Caki2 (cell line): ENCODE measurements around the gene MTHFD1L. TPM values are rescaled to one million over a fixed set of nuclear protein-coding genes. Genes with fewer than 3 reads are reported as not detected.

Experiments used
- DNase-seq: peaks from one replicate; pipeline ENCODE4 v3.0.0-alpha.2; 2015; ENCODE audit warnings: low read depth
- in situ Hi-C: cut with HindIII; loops from 2 replicates; pipeline ENCODE4 v1.10.0; 2016; ENCODE audit warnings: low sequenced_read_pairs, low pct_unique_long_range_greater_than_20kb, mixed read lengths
- total RNA-seq: library from RNA; depleted of rRNA; stranded (reverse); fragments of >200 nt; shearing (Covaris generic); gene quantifications from 2 replicates; pipeline ENCODE4 v1.2.3, GENCODE V29; 2014; ENCODE audit warnings: low replicate concordance

Gene MTHFD1L
- total RNA-seq, 1 experiment from 2014 or later, result 48.6 TPM

- no peak for DNase-seq
- in situ Hi-C loops, result no loop called here
Measured at GRCh38 chr6:150919938-150920337, 54.4 kb downstream of the MTHFD1L start.

DNA sequence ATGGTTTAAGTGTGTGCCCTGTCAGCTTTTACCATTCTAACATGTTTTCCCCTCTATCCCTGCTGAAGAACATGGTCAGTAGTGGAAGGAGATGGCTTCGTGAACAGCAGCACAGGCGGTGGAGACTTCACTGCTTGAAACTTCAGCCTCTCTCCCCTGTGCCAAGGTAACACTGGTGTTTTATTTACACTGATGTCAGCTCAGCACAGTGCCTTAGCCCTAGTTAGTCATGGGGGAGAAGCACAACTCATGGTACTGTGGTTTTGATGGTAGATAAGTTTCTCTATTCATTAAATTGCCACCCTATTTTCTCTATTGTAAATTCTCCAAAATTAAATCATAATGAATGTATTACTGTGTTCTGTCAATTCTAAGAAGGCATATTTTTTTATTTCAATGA is 56.6 kb downstream of the MTHFD1L start:
- no peak for DNase-seq
- in situ Hi-C loops, result no loop called here

GRCh38 chr6:150924808-150925589 is 59.5 kb downstream of the MTHFD1L start:
- in situ Hi-C loops, result no loop called here
- no peak for DNase-seq

- in situ Hi-C loops, result no loop called here
- no peak for DNase-seq
Measured at GRCh38 chr6:150925590-150925928, 60.1 kb downstream of the MTHFD1L start.

GRCh38 chr6:150925976-150926375 is 60.5 kb downstream of the MTHFD1L start:
- in situ Hi-C loops, result no loop called here
- no peak for DNase-seq

DNA sequence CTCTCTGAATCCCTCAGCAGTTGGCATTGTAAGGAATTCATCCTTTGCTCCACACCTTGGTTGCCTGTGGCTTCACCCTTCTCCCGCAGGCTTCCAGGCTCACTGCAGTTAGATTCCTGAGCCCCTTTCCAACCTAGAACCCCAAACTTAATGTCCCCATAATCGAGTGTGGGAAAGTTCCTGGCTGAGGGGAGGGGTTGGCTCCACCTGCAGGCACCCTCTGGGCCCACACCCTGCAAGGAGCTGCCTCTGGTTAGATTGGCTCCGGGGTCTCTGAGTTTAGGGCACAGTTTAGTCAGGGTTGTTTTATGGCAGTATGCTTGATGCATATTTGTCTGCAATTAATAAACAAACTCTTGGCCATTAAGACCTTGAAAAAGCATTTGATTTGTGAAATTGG is 63.4 kb downstream of the MTHFD1L start:
- in situ Hi-C loops, result no loop called here

GRCh38 chr6:150929416-150929815 is 63.9 kb downstream of the MTHFD1L start:
- in situ Hi-C loops, result no loop called here
- DNase-seq, result no peak

More for the DNA sequence above, 63.4 kb downstream of the MTHFD1L start:
- no peak for DNase-seq

DNA sequence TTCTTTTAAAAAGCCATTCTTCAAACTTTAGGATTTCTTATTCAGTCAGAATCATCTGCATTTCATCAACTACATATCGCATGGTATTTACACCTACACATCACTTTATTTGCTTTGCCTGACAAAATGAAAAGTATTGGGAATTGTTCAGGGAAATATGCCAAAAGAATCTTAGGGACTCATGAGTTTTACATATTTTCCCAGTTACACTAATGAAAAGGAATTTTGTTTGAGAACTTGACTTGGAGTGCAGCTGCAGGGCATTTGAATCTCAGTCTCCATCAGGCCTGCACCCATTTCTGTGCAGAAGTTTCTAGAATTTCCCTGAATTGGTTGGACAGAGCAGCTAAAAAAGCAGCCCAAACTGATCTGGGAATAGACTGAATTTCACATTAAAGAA is 65.3 kb downstream of the MTHFD1L start:
- DNase-seq, result no peak
- in situ Hi-C loops, result no loop called here

DNA sequence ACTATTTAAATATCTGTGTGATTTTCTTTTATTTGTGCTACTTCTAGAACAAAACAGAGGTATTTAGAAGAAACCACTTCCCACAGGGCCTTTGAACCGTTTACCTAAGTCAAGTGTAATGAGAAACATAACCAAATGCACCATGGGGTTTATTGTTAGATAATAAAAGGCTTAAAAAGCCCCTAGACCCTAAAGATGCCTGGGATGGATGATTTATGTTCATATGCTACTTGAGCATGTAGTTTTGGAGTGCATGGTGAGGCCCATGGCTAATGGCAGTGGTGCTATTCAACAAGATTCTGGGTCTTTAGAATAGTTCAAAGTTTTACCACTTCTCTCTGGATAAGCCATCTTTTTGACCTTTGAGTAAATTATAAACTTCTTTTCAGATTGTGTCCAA is 65.9 kb downstream of the MTHFD1L start:
- no peak for DNase-seq
- in situ Hi-C loops, result no loop called here

GRCh38 chr6:150932996-150933395 is 67.5 kb downstream of the MTHFD1L start:
- in situ Hi-C loops, result no loop called here

DNA sequence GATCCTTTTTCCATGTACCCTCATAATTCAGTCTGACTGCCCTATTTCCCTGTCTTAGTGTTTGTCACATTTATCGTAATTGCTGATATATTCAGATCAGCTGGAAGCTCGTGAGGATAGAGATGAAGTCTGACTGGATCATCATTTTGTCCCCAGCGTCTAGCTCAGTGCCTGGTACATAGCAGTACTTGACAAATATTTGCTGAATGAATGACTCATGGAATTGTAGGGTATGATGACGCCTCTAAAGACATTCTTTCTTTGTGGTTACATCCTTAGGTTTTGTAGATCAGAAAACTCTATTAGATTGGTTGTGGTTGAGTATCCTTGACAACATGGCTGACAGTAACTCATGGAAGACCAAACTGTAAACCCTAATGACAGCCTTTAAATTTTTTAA is 68.9 kb downstream of the MTHFD1L start:
- in situ Hi-C loops, result no loop called here
- no peak for DNase-seq

More at GRCh38 chr6:150932996-150933395, 67.5 kb downstream of the MTHFD1L start:
- no peak for DNase-seq

DNA sequence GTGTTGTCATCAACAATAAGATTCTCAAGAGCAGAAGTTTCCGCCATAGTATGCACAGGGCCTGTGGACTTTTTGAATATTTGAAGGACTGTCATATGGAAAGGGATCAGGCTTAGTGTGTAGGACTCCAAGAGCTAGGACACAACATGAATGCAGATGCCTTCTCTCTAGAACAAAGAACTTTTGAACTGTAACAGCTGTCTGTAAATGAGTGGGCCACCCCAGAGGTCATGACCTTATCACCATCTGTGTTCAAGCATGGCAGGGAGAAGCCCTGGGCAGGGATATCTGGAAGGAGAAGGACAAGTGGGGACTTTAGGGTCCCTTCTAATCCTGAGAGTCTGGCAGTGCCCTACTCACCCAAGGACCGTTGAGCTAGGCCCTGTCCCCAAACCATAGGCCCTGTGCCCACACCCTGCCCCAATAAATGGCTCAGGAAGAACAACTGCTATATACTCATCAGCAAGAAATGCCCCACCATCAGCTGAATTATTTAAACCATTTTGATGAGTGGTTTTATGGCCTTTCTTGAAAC is 70.6 kb downstream of the MTHFD1L start:
- no peak for DNase-seq
- in situ Hi-C loops, result no loop called here

DNA sequence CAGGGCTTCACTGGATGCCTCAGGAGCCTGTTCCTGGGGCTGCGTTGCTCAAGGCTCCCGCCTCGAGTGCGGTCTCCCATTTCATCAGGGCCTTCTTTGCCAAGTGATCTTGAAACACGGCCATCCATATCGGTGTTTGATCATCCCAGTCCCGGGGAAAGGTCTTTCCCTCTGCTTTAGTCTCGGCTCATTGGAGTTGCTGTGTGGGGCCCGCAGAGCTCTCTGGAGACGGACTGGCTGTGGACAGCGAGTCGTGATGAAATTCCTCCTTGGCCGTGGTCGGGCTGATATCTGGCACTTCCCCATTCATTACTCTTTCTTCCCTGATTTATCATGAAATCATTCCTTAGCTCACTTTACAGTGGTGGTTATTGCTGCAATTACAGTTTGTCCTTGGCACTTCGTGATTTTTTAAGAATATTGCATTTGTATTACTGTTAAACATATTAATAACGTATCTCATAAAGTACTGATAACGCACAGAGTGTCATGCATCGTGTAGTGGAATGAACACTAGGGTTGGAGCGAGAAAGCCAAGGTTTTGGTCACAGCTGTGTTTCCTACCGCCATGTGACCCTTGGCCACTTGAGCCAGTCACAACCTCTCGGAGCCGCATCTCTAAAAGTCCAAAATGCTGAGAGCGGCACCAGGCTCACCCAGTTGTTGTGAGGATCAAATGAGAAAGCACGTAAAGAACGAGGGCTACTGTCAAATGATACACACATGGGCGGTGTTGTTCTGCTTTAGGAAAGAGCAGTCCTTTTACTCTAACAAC is 71.8 kb downstream of the MTHFD1L start:
- in situ Hi-C loops, result no loop called here
- DNase-seq, result no peak

- DNase-seq, result no peak
- in situ Hi-C loops, result no loop called here
Measured at GRCh38 chr6:150939399-150939798, 73.9 kb downstream of the MTHFD1L start.

DNA sequence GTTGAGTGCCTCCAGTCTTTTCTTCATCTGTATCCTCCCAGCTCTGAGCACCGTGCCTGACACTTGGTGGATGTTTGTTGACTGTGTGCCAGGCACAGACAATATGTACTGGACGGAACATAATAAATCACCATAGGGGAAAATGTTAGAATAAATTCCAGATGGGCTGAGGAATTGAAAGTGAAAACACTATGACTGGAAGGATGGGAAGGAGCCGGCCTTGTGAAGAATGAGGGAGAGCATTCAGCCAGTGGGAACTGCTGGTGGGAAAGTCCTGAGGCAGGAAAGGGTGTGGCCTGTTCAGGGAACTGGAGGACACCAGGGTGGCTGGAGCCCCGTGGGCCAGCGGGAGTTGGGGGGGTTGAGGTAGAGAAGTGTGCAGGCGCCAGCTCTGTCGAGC is 75.4 kb downstream of the MTHFD1L start:
- in situ Hi-C loops, result no loop called here
- no peak for DNase-seq

DNA sequence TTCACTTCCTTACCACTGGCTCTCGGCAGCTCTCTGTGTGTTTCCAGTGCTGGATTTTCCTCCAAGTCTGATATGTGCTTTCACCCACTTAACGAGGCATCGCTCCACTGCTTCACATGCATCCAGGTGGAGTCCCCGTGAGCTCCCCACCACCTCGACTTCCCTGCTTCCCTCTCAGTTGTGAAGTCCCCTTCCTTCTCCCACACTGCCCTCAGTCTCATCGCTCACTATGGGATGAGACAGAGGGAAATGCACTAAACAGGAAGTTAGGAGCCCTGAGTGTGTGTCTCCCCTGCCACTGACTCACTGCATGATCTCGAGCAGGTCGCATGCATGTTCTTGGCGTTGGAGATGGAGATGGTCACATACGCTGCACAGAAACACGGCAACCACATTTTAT is 84.0 kb downstream of the MTHFD1L start:
- DNase-seq, result no peak
- in situ Hi-C loops, result no loop called here

DNA sequence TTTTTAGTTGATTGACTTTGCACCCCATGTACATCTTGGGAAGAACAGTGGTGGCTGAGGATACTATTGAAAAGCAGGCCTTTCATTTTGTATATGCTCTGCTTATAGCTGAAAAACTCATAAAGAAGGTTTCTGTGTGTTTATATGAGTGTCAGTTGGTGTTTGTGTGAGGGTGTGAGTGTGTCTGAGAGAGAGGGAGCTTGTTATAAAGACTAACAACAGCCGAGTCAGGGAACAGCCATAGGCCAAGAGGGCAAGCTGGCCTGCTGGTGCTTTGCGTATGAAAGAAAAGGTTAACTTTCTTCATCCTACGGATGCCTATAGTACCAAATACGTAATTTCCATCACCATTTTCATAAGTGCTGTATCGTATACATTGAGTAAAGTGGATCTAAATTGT is 88.3 kb downstream of the MTHFD1L start:
- in situ Hi-C loops, result no loop called here
- DNase-seq, result no peak

DNA sequence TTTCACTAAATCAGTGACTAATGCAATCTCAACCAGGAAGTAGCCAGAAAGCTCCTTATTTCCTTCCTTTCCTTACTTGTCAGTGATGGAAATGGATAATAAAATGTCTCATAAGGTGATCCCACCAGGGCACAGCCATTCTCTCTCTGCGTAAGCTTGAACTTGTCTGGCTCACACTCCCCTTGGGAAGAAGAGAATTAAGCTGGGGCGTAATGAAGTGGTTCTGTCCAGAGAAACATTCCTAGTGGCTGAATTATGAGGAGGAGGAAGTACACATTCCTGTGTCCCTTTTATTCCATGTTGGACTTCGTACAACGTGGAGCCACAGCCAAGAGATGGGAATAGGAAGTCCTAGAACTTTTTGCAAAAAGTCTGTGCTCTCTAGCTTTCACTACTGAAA is 93.7 kb downstream of the MTHFD1L start:
- in situ Hi-C loops, result no loop called here
- DNase-seq, result no peak

GRCh38 chr6:150962436-150962835 is 96.9 kb downstream of the MTHFD1L start:
- no peak for DNase-seq
- in situ Hi-C loops, result no loop called here
